GM23248 (cell line): Measurements from ENCODE around the gene FN1.

ENCODE experiments used
- EZH2 ChIP-seq: fragments of 200-600 bp; sonication (generic); IDR thresholded peaks from 2 replicates; pipeline ENCODE4 v1.6.1; 2018; ENCODE audit warnings: antibody characterized with exemption, mild to moderate bottlenecking; ENCODE audit not compliant: insufficient read depth, poor library complexity, severe bottlenecking
- EZH2phosphoT487 ChIP-seq: fragments of 200-600 bp; sonication (generic); IDR thresholded peaks from 2 replicates; pipeline ENCODE4 v1.6.1; 2018; ENCODE audit warnings: antibody characterized with exemption, moderate library complexity, mild to moderate bottlenecking, low read depth; ENCODE audit not compliant: insufficient read depth

GRCh38 chr2:215416656-215417055, 19.2 kb downstream of the FN1 start:
- TF ChIP-seq EZH2 (no peak), EZH2phosphoT487 (no peak)
